Testis (tissue), 2 donors: Measurements from ENCODE around the gene SLC5A8.

Experiments
- CTCF ChIP-seq, 3 experiments: fragments of 450-650 bp in 2 of 3; fragments of 200-600 bp in 1 of 3; sonication (generic) in 1 of 3; IDR thresholded peaks; one replicate each; pipeline ENCODE4 v1.5.1; 2016 to 2019; ENCODE audit warnings: antibody characterized with exemption in 3 of 3, mild to moderate bottlenecking in 2 of 3, moderate library complexity in 1 of 3
- POLR2A ChIP-seq: fragments of 450-650 bp; IDR thresholded peaks from one replicate; pipeline ENCODE4 v1.6.1; 2017; ENCODE audit warnings: antibody characterized with exemption, mild to moderate bottlenecking, moderate library complexity

GRCh38 chr12:101200824-101201223 is 9.2 kb downstream of the SLC5A8 start:
- no peak for TF ChIP-seq CTCF (IDR thresholded peaks at IDR 0.05)
- TF ChIP-seq POLR2A = no peak
